Activated CD4-positive, CD25-positive, alpha-beta regulatory T cell treated with anti-CD3 and anti-CD28 coated beads, Interleukin-2, amount 50 U/mL, for 24 hours (primary cell): Measurements from ENCODE around the gene COMMD6.

Source experiments
- ATAC-seq, 2 donors: fragments of 150-1000 bp; cut with Tn5 transposase; one replicate each; pipeline ENCODE4 v1.10.0; 2021; ENCODE audit warnings: mild to moderate bottlenecking in 1 of 2, moderate library complexity in 1 of 2

COMMD6 gene

GRCh38 chr13:75521956-75522355 is 15.7 kb downstream of the COMMD6 start:
- ATAC-seq = no peak

- no peak for ATAC-seq
Measured at GRCh38 chr13:75518439-75519088, 19.1 kb downstream of the COMMD6 start.

- ATAC-seq = no peak
Measured at GRCh38 chr13:75514080-75514995, 23.3 kb downstream of the COMMD6 start.

GRCh38 chr13:75513271-75513670 is 24.4 kb downstream of the COMMD6 start:
- no peak for ATAC-seq

GRCh38 chr13:75512253-75512652 is 25.4 kb downstream of the COMMD6 start:
- no peak for ATAC-seq

GRCh38 chr13:75511051-75511625 is 26.5 kb downstream of the COMMD6 start:
- no peak for ATAC-seq

GRCh38 chr13:75508002-75508548 is 29.6 kb downstream of the COMMD6 start:
- ATAC-seq = no peak

- no peak for ATAC-seq
Measured at GRCh38 chr13:75507027-75508001, 30.3 kb downstream of the COMMD6 start.

GRCh38 chr13:75506018-75506417 is 31.6 kb downstream of the COMMD6 start:
- ATAC-seq = no peak

- ATAC-seq = no peak
Measured at GRCh38 chr13:75505327-75505726, 32.3 kb downstream of the COMMD6 start.

GRCh38 chr13:75495938-75496337 is 41.7 kb downstream of the COMMD6 start:
- no peak for ATAC-seq

GRCh38 chr13:75494491-75494890 is 43.1 kb downstream of the COMMD6 start:
- no peak for ATAC-seq

GRCh38 chr13:75493156-75493555 is 44.5 kb downstream of the COMMD6 start:
- no peak for ATAC-seq

- no peak for ATAC-seq
Measured at GRCh38 chr13:75492389-75492788, 45.3 kb downstream of the COMMD6 start.

- ATAC-seq = no peak
Measured at GRCh38 chr13:75491376-75491775, 46.3 kb downstream of the COMMD6 start.

- peak; percentile 69 to 77 for ATAC-seq
Measured at GRCh38 chr13:75489502-75490263, 48.0 kb downstream of the COMMD6 start.

- ATAC-seq = no peak
Measured at GRCh38 chr13:75486146-75487062, 51.2 kb downstream of the COMMD6 start.

GRCh38 chr13:75485286-75486062 is 52.2 kb downstream of the COMMD6 start:
- no peak for ATAC-seq

- no peak for ATAC-seq
Measured at GRCh38 chr13:75482820-75483079, 54.9 kb downstream of the COMMD6 start.
